Measurements from ENCODE around the gene EXOC3L4. TPM values are rescaled to one million over a fixed set of nuclear protein-coding genes. Genes with fewer than 3 reads are reported as not detected.

The EXOC3L4 gene
- total and polyA plus RNA-seq, 2 donors (not counting 3 experiments of a cell fraction or from before 2014, with no cell fraction given), result not detected

GRCh38 chr14:103107941-103108748, 13.6 kb downstream of the EXOC3L4 start:
- ChIA-PET POLR2A (no interaction called here), CTCF (no interaction called here)
- no TSS peak for BruUV-seq (replicated peaks)
- no peak overlapping the region for H3K4me3 ChIP-seq (replicated peaks in 1 of 3; ENCODE audit: insufficient read depth in 1 of 3, low read depth in 1 of 3, low read length in 3 of 3)
- no peak overlapping the region for H2AFZ ChIP-seq (ENCODE audit: low read depth, low read length)
- intact Hi-C loops (cut with micrococcal nuclease), result loop anchor here (2.0 kb wide), 1 partner anchor 15 kb away; the partner anchor contains the start of gene TNFAIP2
- no peak overlapping the region for H3K4me2 ChIP-seq (ENCODE audit: insufficient read depth, low read length)
- TF ChIP-seq GATA2 (IDR thresholded peaks at IDR 0.05; ENCODE audit: insufficient read depth, insufficient read length, low read depth, low read length) (no peak), FOS (IDR thresholded peaks at IDR 0.05; ENCODE audit: borderline replicate concordance, insufficient read depth, low read length) (no peak), POLR2A (IDR thresholded peaks at IDR 0.05; ENCODE audit: low read depth, low read length) (no peak), CTCF (IDR thresholded peaks at IDR 0.05; ENCODE audit: extremely low read depth in 1 of 2, insufficient read depth in 1 of 2, low read depth in 1 of 2, low read length in 2 of 2) (no peak), MYC (IDR thresholded peaks at IDR 0.05; ENCODE audit: low read depth, low read length) (no peak), JUN (IDR thresholded peaks at IDR 0.05; ENCODE audit: borderline replicate concordance, insufficient read depth, insufficient read length, low read depth) (no peak), MAX (IDR thresholded peaks at IDR 0.05; ENCODE audit: insufficient read depth, insufficient read length) (no peak), EZH2 (IDR thresholded peaks at IDR 0.05; ENCODE audit: borderline replicate concordance, low read depth, low read length, severe bottlenecking) (no peak), POLR2AphosphoS5 (IDR thresholded peaks at IDR 0.05; ENCODE audit: insufficient read depth, low read depth, low read length) (no peak)
- H3K4me1 ChIP-seq (ENCODE audit: control insufficient read depth, extremely low read depth, insufficient read depth, low read length), result peaks cover 6% of the 10 kb centered on the region
- FAIRE-seq (no peak), DNase-seq (ENCODE audit: low read depth, low spot score) (no peak)
- H4K20me1 ChIP-seq (replicated peaks; ENCODE audit: control insufficient read depth, extremely low read depth, insufficient read depth, low read length), result no peaks in the 10 kb centered on the region
- H3K27me3 ChIP-seq (ENCODE audit: control insufficient read depth in 2 of 2, insufficient read depth in 2 of 2, low read length in 2 of 2), result peaks cover 11 to 15% of the 10 kb centered on the region in 2 experiments
- no peaks in the 10 kb centered on the region for H3K79me2 ChIP-seq (ENCODE audit: control insufficient read depth, insufficient read depth, low read length)
- no peaks in the 10 kb centered on the region for H3K9me1 ChIP-seq (replicated peaks; ENCODE audit: control insufficient read depth, extremely low read depth, insufficient read depth, low read length)
- H3K36me3 ChIP-seq (ENCODE audit: control insufficient read depth in 2 of 2, extremely low read depth in 1 of 2, insufficient read depth in 2 of 2, low read length in 2 of 2), result no peaks in the 10 kb centered on the region
- no peaks in the 10 kb centered on the region for H3K9me3 ChIP-seq (replicated peaks; ENCODE audit: control insufficient read depth, insufficient read depth, low read length)
- no peak overlapping the region for H3K9ac ChIP-seq (replicated peaks; ENCODE audit: extremely low read depth, insufficient read depth, low read length)
- H3K27ac ChIP-seq (ENCODE audit: insufficient read depth, low read depth, low read length), result no peak overlapping the region
- dilution Hi-C loops (cut with MboI; ENCODE audit: extremely low pct_ligation_motif_present, low sequenced_read_pairs), result no loop called here
